Peyer's patch (tissue), 4 donors: ENCODE measurements around the gene ELAVL1. TPM values are rescaled to one million over a fixed set of nuclear protein-coding genes. Genes with fewer than 3 reads are reported as not detected.
A peak's percentile ranks its signal among the peaks of the same experiment; 100 is the strongest.

Experiments used
- DNase-seq, 3 donors: peaks; one replicate each; pipeline ENCODE4 v3.0.0-alpha.2; 2017 to 2019
- H3K27ac ChIP-seq, 4 donors: fragments of 200-600 bp; sonication (generic); one replicate each; pipeline ENCODE4 v1.5.1; 2016 to 2019
- H3K27me3 ChIP-seq, 2 donors: fragments of 200-600 bp; sonication (generic); one replicate each; pipeline ENCODE4 v1.5.1; 2019
- H3K36me3 ChIP-seq, 3 donors: fragments of 200-600 bp; sonication (generic); one replicate each; pipeline ENCODE4 v1.5.1; 2016 to 2019
- H3K4me1 ChIP-seq, 4 donors: fragments of 200-600 bp; sonication (generic); one replicate each; pipeline ENCODE4 v1.5.1; 2016 to 2019
- H3K4me3 ChIP-seq, 4 donors: fragments of 200-600 bp; sonication (generic); 1 replicate in 3 of 4; 2 replicates in 1 of 4; pipeline ENCODE4 v1.5.1; 2016 to 2019; ENCODE audit warnings: mild to moderate bottlenecking in 1 of 4
- H3K9me3 ChIP-seq, 4 donors: fragments of 200-600 bp; sonication (generic); one replicate each; pipeline ENCODE4 v1.5.1; 2016 to 2019; ENCODE audit warnings: mild to moderate bottlenecking in 1 of 4
- CTCF ChIP-seq, 6 experiments: fragments of 450-650 bp in 4 of 6; fragments of 200-600 bp in 2 of 6; sonication (generic) in 1 of 6; IDR thresholded peaks; one replicate each; pipeline ENCODE4 v1.5.1; 2017 to 2019; ENCODE audit warnings: antibody characterized with exemption in 6 of 6, mild to moderate bottlenecking in 3 of 6, moderate library complexity in 1 of 6
- POLR2A ChIP-seq, 2 donors: fragments of 450-650 bp; IDR thresholded peaks; one replicate each; pipeline ENCODE4 v1.5.1; 2017; ENCODE audit warnings: antibody characterized with exemption in 2 of 2, mild to moderate bottlenecking in 2 of 2, moderate library complexity in 2 of 2
- total RNA-seq, 4 donors: library from RNA; depleted of rRNA; stranded (reverse); fragments of >200 nt; gene quantifications; one replicate each; pipeline ENCODE4 v1.1.0, GENCODE V29; 2016

ELAVL1 gene
- total RNA-seq, 4 donors from 2014 or later, result 21.0 to 41.7 (median 25.9) TPM

- H3K9me3 ChIP-seq, result no peaks in the 10 kb centered on the region
- TF ChIP-seq CTCF (IDR thresholded peaks at IDR 0.05) (no peak), POLR2A (IDR thresholded peaks at IDR 0.05) (no peak)
- peaks cover 0 to 26% (median 0%) of the 10 kb centered on the region in 3 donors for H3K36me3 ChIP-seq
- no peak overlapping the region for H3K4me3 ChIP-seq
- H3K27ac ChIP-seq, result no peak overlapping the region
- DNase-seq, result no peak
- H3K27me3 ChIP-seq, result no peaks in the 10 kb centered on the region
- H3K4me1 ChIP-seq, result peaks cover 0 to 8% (median 0%) of the 10 kb centered on the region in 4 donors
Observed at GRCh38 chr19:7994928-7995809, 10.3 kb downstream of the ELAVL1 start.

- DNase-seq, result no peak
- peaks cover 0 to 31% (median 0%) of the 10 kb centered on the region in 3 donors for H3K36me3 ChIP-seq
- H3K4me1 ChIP-seq, result peaks cover 0 to 8% (median 0%) of the 10 kb centered on the region in 4 donors
- H3K4me3 ChIP-seq, result no peak overlapping the region
- no peaks in the 10 kb centered on the region for H3K27me3 ChIP-seq
- H3K27ac ChIP-seq, result no peak overlapping the region
- no peaks in the 10 kb centered on the region for H3K9me3 ChIP-seq
- TF ChIP-seq CTCF (IDR thresholded peaks at IDR 0.05) (no peak), POLR2A (IDR thresholded peaks at IDR 0.05) (no peak)
Observed at GRCh38 chr19:7994114-7994513, 11.3 kb downstream of the ELAVL1 start.

GRCh38 chr19:7993560-7993959, 11.9 kb downstream of the ELAVL1 start:
- TF ChIP-seq POLR2A (IDR thresholded peaks at IDR 0.05), result no peak
- TF ChIP-seq CTCF (IDR thresholded peaks at IDR 0.05), result no peak

DNA sequence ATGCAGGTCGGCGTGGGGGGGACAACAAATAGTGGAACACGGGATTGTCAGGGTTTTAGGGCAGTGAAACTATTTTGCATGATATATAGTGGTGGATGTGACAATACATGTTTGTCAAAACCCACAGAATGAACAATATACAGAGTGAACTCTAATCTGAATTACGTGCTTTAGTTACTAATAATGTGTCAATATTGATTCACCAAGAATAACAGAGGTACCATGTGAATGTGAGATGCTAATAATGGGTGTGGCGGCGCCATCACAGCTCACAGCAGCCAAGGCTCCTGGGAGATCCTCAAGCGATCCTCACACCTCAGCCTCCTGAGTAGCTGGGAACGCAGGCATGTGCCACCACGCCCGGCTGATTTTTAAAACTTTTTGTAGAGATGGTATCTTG, 12.9 kb downstream of the ELAVL1 start:
- Histone ChIP-seq H3K4me3 (no peak overlapping the region), H3K27me3 (no peaks in the 10 kb centered on the region), H3K27ac (no peak overlapping the region), H3K4me1 (peaks cover 0 to 6% (median 0%) of the 10 kb centered on the region in 4 donors), H3K9me3 (no peaks in the 10 kb centered on the region), H3K36me3 (peaks cover 0 to 46% (median 0%) of the 10 kb centered on the region in 3 donors)
- DNase-seq, result no peak
- TF ChIP-seq CTCF (IDR thresholded peaks at IDR 0.05), result no peak
- no peak for TF ChIP-seq POLR2A (IDR thresholded peaks at IDR 0.05)

More at GRCh38 chr19:7993560-7993959, 11.9 kb downstream of the ELAVL1 start:
- Histone ChIP-seq H3K27me3 (no peaks in the 10 kb centered on the region), H3K4me1 (peaks cover 0 to 8% (median 0%) of the 10 kb centered on the region in 4 donors), H3K4me3 (no peak overlapping the region), H3K9me3 (no peaks in the 10 kb centered on the region), H3K27ac (no peak overlapping the region), H3K36me3 (peaks cover 0 to 36% (median 0%) of the 10 kb centered on the region in 3 donors)
- no peak for DNase-seq

GRCh38 chr19:7989071-7989575, 16.3 kb downstream of the ELAVL1 start:
- H3K36me3 ChIP-seq, result peaks cover 0 to 53% (median 0%) of the 10 kb centered on the region in 3 donors
- no peaks in the 10 kb centered on the region for H3K27me3 ChIP-seq
- peaks cover 0 to 12% (median 0%) of the 10 kb centered on the region in 4 donors for H3K4me1 ChIP-seq
- no peak overlapping the region for H3K27ac ChIP-seq
- peak in 1 of 3 donors; percentile 30 for DNase-seq
- H3K9me3 ChIP-seq, result no peaks in the 10 kb centered on the region
- H3K4me3 ChIP-seq, result no peak overlapping the region
- TF ChIP-seq POLR2A (IDR thresholded peaks at IDR 0.05), result no peak
- no peak for TF ChIP-seq CTCF (IDR thresholded peaks at IDR 0.05)
